ENCODE data around the gene PMEPA1. TPM values are rescaled to one million over a fixed set of nuclear protein-coding genes. Genes with fewer than 3 reads are reported as not detected.

Gene PMEPA1
- total and polyA plus RNA-seq, 2 experiments from 2014 or later = 7.3 to 15.4 TPM

DNA sequence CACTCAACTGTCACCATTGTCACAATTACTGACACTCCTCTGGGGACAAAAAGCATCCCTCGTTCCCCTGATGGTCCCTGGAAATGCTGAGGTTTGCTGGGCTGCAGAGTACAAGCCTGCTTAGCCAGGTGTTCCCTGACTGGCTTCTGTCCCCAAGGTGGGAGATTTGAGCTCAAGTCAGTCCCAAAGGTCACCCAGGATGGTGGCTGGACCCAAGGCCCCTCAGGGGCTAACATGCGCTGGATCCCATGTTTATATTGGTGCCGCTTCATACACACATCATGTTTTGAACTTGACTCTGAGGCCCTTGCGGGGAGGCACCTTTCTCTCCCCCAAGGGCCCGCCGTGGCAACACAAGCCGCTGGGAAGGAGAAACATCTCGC is 44.2 kb downstream of the PMEPA1 start:
- H3K36me3 ChIP-seq (ENCODE audit: insufficient read depth) = no peaks in the 10 kb centered on the region
- peaks cover 15% of the 10 kb centered on the region for H3K4me1 ChIP-seq (ENCODE audit: insufficient read depth)
- no peak for TF ChIP-seq STAT1 (IDR thresholded peaks at IDR 0.05; ENCODE audit: unreplicated experiment)
- TF ChIP-seq, protein P1, sequence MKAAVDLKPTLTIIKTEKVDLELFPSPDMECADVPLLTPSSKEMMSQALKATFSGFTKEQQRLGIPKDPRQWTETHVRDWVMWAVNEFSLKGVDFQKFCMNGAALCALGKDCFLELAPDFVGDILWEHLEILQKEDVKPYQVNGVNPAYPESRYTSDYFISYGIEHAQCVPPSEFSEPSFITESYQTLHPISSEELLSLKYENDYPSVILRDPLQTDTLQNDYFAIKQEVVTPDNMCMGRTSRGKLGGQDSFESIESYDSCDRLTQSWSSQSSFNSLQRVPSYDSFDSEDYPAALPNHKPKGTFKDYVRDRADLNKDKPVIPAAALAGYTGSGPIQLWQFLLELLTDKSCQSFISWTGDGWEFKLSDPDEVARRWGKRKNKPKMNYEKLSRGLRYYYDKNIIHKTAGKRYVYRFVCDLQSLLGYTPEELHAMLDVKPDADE (IDR thresholded peaks at IDR 0.05) = no peak
- TF ChIP-seq EZH2phosphoT487 (IDR thresholded peaks at IDR 0.05; ENCODE audit: unreplicated experiment) = no peak
- TF ChIP-seq, protein P2, sequence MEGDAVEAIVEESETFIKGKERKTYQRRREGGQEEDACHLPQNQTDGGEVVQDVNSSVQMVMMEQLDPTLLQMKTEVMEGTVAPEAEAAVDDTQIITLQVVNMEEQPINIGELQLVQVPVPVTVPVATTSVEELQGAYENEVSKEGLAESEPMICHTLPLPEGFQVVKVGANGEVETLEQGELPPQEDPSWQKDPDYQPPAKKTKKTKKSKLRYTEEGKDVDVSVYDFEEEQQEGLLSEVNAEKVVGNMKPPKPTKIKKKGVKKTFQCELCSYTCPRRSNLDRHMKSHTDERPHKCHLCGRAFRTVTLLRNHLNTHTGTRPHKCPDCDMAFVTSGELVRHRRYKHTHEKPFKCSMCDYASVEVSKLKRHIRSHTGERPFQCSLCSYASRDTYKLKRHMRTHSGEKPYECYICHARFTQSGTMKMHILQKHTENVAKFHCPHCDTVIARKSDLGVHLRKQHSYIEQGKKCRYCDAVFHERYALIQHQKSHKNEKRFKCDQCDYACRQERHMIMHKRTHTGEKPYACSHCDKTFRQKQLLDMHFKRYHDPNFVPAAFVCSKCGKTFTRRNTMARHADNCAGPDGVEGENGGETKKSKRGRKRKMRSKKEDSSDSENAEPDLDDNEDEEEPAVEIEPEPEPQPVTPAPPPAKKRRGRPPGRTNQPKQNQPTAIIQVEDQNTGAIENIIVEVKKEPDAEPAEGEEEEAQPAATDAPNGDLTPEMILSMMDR (conservative IDR thresholded peaks at IDR 0.05; ENCODE audit: low read depth in 2 of 2) = no peak
- TF ChIP-seq, protein P3, sequence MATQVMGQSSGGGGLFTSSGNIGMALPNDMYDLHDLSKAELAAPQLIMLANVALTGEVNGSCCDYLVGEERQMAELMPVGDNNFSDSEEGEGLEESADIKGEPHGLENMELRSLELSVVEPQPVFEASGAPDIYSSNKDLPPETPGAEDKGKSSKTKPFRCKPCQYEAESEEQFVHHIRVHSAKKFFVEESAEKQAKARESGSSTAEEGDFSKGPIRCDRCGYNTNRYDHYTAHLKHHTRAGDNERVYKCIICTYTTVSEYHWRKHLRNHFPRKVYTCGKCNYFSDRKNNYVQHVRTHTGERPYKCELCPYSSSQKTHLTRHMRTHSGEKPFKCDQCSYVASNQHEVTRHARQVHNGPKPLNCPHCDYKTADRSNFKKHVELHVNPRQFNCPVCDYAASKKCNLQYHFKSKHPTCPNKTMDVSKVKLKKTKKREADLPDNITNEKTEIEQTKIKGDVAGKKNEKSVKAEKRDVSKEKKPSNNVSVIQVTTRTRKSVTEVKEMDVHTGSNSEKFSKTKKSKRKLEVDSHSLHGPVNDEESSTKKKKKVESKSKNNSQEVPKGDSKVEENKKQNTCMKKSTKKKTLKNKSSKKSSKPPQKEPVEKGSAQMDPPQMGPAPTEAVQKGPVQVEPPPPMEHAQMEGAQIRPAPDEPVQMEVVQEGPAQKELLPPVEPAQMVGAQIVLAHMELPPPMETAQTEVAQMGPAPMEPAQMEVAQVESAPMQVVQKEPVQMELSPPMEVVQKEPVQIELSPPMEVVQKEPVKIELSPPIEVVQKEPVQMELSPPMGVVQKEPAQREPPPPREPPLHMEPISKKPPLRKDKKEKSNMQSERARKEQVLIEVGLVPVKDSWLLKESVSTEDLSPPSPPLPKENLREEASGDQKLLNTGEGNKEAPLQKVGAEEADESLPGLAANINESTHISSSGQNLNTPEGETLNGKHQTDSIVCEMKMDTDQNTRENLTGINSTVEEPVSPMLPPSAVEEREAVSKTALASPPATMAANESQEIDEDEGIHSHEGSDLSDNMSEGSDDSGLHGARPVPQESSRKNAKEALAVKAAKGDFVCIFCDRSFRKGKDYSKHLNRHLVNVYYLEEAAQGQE (IDR thresholded peaks at IDR 0.05; ENCODE audit: unreplicated experiment) = no peak
- H3K27ac ChIP-seq (ENCODE audit: low read depth) = no peak overlapping the region
- H3K4me3 ChIP-seq = no peak overlapping the region
- no peak overlapping the region for H2AFZ ChIP-seq
- peaks cover 22% of the 10 kb centered on the region; the same call in 1 of the 2 replicates for H4K20me1 ChIP-seq (replicated peaks; ENCODE audit: insufficient read depth)
- peaks cover 48% of the 10 kb centered on the region for H3K4me1 Mint-ChIP-seq
- no peaks in the 10 kb centered on the region for H3K9me2 ChIP-seq (ENCODE audit: insufficient read depth)
- peaks cover 86% of the 10 kb centered on the region for H3K79me2 ChIP-seq (replicated peaks; ENCODE audit: insufficient read depth)
- no peaks in the 10 kb centered on the region for H3K36me3 Mint-ChIP-seq (ENCODE audit: low read depth)
- DNase-seq (ENCODE audit: low spot score) (no peak), ATAC-seq (no peak)
- H3K27me3 ChIP-seq (ENCODE audit: insufficient read depth) = no peaks in the 10 kb centered on the region
- H3K4me2 ChIP-seq = no peak overlapping the region
- no peaks in the 10 kb centered on the region; the same call in 2 of the 3 replicates for H3K9me3 Mint-ChIP-seq
- no peaks in the 10 kb centered on the region for H3F3A ChIP-seq (replicated peaks; ENCODE audit: low read depth)
- H3K4me3 Mint-ChIP-seq = no peak overlapping the region
- H3K27ac Mint-ChIP-seq = no peak overlapping the region
- H3K27me3 Mint-ChIP-seq (ENCODE audit: insufficient read depth, low read depth, poor library complexity) = peaks cover 15% of the 10 kb centered on the region

DNA sequence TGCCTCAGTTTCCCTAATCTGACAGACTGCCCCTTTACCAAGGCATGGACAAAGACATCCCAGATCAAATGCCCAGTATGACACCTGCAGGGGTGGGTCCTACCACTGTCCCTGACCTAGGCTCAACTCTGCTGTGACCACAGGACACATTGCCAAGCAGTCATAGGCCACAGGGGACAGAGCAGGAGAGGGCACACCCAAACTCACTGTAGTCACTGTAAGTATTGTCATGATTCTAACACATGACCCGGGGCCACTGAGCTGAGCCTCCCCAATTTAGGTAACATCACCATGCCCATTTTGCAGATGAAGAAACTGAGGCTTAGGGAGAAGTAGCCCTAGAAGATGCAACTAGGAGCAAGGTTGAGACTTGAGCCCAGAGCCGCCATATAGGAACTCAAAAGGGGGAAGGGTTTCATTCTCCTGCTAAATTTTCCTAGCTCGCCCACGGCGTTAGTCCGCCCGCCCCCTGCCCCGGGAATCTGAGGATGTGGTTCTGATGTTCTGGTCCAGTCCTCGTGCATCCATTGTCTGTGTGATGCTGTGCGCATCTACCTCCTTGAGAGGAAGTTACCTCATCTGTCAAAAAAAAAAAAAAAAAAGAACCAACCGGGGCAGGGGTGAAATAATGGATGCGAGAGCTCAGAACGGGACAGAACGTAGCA is 44.8 kb downstream of the PMEPA1 start:
- Mint-ChIP-seq H3K4me1 (peaks cover 45% of the 10 kb centered on the region), H3K9me3 (no peaks in the 10 kb centered on the region; the same call in 2 of the 3 replicates), H3K27ac (no peak overlapping the region), H3K27me3 (ENCODE audit: insufficient read depth, low read depth, poor library complexity) (peaks cover 15% of the 10 kb centered on the region), H3K4me3 (no peak overlapping the region), H3K36me3 (ENCODE audit: low read depth) (no peaks in the 10 kb centered on the region)
- DNase-seq (ENCODE audit: low spot score) = no peak
- H3F3A ChIP-seq (replicated peaks; ENCODE audit: low read depth) = no peaks in the 10 kb centered on the region
- H3K4me2 ChIP-seq = no peak overlapping the region
- H3K36me3 ChIP-seq (ENCODE audit: insufficient read depth) = no peaks in the 10 kb centered on the region
- H3K79me2 ChIP-seq (replicated peaks; ENCODE audit: insufficient read depth) = peaks cover 82% of the 10 kb centered on the region
- no peak for ATAC-seq
- no peaks in the 10 kb centered on the region for H3K9me2 ChIP-seq (ENCODE audit: insufficient read depth)
- H2AFZ ChIP-seq = no peak overlapping the region
- no peak overlapping the region for H3K27ac ChIP-seq (ENCODE audit: low read depth)
- H3K4me3 ChIP-seq = no peak overlapping the region
- H3K27me3 ChIP-seq (ENCODE audit: insufficient read depth) = no peaks in the 10 kb centered on the region
- peaks cover 22% of the 10 kb centered on the region; the same call in 1 of the 2 replicates for H4K20me1 ChIP-seq (replicated peaks; ENCODE audit: insufficient read depth)
- peaks cover 15% of the 10 kb centered on the region for H3K4me1 ChIP-seq (ENCODE audit: insufficient read depth)
- TF ChIP-seq, protein P4, sequence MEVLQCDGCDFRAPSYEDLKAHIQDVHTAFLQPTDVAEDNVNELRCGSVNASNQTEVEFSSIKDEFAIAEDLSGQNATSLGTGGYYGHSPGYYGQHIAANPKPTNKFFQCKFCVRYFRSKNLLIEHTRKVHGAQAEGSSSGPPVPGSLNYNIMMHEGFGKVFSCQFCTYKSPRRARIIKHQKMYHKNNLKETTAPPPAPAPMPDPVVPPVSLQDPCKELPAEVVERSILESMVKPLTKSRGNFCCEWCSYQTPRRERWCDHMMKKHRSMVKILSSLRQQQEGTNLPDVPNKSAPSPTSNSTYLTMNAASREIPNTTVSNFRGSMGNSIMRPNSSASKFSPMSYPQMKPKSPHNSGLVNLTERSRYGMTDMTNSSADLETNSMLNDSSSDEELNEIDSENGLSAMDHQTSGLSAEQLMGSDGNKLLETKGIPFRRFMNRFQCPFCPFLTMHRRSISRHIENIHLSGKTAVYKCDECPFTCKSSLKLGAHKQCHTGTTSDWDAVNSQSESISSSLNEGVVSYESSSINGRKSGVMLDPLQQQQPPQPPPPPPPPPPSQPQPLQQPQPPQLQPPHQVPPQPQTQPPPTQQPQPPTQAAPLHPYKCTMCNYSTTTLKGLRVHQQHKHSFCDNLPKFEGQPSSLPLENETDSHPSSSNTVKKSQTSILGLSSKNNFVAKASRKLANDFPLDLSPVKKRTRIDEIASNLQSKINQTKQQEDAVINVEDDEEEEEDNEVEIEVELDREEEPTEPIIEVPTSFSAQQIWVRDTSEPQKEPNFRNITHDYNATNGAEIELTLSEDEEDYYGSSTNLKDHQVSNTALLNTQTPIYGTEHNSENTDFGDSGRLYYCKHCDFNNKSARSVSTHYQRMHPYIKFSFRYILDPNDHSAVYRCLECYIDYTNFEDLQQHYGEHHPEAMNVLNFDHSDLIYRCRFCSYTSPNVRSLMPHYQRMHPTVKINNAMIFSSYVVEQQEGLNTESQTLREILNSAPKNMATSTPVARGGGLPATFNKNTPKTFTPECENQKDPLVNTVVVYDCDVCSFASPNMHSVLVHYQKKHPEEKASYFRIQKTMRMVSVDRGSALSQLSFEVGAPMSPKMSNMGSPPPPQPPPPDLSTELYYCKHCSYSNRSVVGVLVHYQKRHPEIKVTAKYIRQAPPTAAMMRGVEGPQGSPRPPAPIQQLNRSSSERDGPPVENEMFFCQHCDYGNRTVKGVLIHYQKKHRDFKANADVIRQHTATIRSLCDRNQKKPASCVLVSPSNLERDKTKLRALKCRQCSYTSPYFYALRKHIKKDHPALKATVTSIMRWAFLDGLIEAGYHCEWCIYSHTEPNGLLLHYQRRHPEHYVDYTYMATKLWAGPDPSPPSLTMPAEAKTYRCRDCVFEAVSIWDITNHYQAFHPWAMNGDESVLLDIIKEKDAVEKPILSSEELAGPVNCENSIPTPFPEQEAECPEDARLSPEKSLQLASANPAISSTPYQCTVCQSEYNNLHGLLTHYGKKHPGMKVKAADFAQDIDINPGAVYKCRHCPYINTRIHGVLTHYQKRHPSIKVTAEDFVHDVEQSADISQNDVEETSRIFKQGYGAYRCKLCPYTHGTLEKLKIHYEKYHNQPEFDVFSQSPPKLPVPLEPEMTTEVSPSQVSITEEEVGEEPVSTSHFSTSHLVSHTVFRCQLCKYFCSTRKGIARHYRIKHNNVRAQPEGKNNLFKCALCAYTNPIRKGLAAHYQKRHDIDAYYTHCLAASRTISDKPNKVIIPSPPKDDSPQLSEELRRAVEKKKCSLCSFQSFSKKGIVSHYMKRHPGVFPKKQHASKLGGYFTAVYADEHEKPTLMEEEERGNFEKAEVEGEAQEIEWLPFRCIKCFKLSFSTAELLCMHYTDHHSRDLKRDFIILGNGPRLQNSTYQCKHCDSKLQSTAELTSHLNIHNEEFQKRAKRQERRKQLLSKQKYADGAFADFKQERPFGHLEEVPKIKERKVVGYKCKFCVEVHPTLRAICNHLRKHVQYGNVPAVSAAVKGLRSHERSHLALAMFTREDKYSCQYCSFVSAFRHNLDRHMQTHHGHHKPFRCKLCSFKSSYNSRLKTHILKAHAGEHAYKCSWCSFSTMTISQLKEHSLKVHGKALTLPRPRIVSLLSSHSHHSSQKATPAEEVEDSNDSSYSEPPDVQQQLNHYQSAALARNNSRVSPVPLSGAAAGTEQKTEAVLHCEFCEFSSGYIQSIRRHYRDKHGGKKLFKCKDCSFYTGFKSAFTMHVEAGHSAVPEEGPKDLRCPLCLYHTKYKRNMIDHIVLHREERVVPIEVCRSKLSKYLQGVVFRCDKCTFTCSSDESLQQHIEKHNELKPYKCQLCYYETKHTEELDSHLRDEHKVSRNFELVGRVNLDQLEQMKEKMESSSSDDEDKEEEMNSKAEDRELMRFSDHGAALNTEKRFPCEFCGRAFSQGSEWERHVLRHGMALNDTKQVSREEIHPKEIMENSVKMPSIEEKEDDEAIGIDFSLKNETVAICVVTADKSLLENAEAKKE (CRISPR knock-in tag; IDR thresholded peaks at IDR 0.05) = no peak

Measured in GM23338 (cell line).